Forelimb muscle (tissue), 1 donor: ENCODE results near the gene MIA2. TPM values are rescaled to one million over a fixed set of nuclear protein-coding genes. Genes with fewer than 3 reads are reported as not detected.
A peak's percentile ranks its signal among the peaks of the same experiment; 100 is the strongest.
"Not testable (repeated sequence)": the region's sequence is repeated elsewhere in the genome, so short reads cannot be mapped to it uniquely, and the experiment has no call there.

Source experiments
- DNase-seq: peaks from one replicate; pipeline ENCODE4 v3.0.0-alpha.2; 2013; ENCODE audit warnings: low read depth
- polyA plus RNA-seq: library from polyadenylated mRNA; unstranded; fragments of 120-200 nt; gene quantifications from one replicate; pipeline ENCODE4 v1.2.1, GENCODE V29; 2013; ENCODE audit not compliant: insufficient read length

MIA2 gene
- polyA plus RNA-seq, 1 donor, result 15.3 TPM

GRCh38 chr14:39322807-39323206 is 89.1 kb downstream of the MIA2 start:
- no peak for DNase-seq

DNA sequence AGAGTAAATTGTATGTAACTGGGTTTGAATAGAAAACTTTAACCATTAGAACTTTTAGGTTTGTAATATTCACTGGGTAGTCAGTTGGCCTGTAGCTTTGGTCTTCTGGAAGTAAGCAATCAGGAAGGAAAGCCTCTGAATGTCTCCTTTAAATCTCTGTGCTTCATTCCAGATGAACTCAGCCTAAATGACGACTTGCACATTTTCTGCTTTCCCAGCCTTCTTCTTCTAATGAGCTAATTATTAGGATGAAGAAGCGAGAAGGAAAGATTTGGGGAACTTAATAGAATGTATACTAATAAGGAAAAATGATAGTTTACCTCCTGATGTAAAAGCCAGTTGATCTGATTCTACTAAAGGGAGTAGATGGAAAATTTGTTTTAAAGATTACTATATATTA is 90.4 kb downstream of the MIA2 start:
- no peak for DNase-seq

- no peak for DNase-seq
Measured at GRCh38 chr14:39339003-39339402, 105.3 kb downstream of the MIA2 start.

DNA sequence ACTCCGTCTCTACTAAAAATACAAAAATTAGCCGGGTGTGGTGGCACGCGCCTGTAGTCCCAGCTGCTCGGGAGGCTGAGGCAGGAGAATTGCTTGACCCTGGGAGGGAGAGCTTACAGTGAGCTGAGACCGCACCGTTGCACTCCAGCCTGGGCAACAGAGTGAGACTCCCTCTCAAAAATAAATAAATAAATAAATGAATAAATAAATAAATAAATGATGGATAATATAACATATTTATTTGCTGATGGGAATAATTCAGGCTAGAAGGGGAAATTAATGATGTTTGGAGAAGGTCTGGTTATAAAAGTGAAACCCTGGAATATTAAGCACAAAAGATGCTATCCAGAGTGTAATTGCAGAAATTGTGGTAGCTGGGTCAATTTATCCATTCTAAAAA is 107.4 kb downstream of the MIA2 start:
- DNase-seq, result not testable (repeated sequence)

DNA sequence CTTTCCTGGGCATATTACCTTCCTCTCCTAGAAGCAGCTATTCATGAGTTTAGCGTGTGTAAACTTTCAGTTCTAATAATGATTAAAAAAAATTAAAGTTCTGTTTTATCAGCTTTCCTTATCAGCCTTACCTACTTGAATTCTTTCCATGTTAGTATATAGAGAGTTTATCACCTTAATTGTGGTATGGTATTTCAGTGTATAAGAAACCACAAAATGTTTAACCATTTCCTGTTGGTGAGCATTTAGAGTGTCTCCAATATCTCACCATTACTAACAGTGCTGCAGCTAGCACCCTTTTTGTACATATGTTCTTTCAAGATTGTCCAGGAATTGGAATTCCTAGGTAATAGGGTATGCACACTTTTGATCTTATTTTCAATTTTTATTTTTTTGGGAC is 109.1 kb downstream of the MIA2 start:
- no peak for DNase-seq

GRCh38 chr14:39343614-39344013 is 109.9 kb downstream of the MIA2 start:
- DNase-seq, result no peak

DNA sequence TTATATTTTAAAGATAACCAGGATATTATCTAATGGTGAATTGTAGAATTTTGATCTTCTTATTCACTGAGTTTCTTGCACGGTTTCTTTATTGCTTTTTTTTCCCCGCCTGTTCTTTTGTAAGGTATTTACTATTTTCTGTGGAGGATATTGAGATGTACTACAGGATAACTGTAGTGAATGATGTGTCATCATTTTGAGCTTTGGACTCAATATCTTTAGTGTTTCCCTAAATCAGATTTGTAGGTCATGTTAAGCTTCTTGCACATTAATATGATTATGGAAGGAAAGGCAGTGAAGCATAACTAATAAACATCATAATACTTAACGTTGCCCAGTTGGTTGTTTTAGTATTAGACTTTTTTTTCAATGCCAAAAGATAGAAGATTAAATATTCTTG is 117.2 kb downstream of the MIA2 start:
- no peak for DNase-seq

DNA sequence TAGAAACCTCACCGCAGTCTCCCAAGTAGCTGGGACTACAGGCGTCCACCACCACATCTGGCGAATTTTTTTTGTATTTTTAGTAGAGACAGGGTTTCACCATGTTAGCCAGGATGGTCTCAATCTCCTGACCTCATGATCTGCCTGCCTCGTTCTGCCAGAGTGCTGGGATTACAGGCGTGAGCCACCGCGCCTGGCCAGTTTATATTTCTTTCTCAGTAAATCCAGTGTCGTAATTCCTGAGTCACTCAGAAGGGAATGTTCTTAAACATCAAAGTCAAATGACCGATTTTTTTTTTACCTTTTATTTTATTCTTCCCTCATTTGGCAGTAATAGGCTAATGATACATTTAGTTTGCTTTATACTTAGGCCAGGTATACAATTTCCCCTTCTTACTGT is 118.0 kb downstream of the MIA2 start:
- DNase-seq, result no peak

GRCh38 chr14:39359069-39359468 is 125.4 kb downstream of the MIA2 start:
- DNase-seq, result not testable (repeated sequence)

- no peak for DNase-seq
Measured at GRCh38 chr14:39360316-39360715, 126.6 kb downstream of the MIA2 start.

DNA sequence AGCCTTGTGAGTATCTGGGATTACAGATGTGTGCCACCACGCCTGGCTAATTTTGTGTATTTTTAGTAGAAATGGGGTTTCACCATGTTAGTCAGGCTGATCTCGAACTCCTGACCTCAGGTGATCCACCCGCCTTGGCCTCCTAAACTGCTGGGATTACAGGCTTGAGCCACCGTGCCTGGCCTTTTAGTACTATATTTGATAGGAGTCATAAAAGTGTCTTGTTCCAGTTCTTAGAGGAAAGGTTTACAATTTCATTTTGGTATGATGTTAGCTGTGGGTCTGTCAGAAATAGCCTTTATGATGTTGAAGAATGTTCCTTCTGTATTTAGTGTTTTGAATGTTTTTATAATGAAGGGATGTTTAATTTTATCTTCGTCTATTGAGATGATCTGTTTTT is 127.8 kb downstream of the MIA2 start:
- not testable (repeated sequence) for DNase-seq

DNA sequence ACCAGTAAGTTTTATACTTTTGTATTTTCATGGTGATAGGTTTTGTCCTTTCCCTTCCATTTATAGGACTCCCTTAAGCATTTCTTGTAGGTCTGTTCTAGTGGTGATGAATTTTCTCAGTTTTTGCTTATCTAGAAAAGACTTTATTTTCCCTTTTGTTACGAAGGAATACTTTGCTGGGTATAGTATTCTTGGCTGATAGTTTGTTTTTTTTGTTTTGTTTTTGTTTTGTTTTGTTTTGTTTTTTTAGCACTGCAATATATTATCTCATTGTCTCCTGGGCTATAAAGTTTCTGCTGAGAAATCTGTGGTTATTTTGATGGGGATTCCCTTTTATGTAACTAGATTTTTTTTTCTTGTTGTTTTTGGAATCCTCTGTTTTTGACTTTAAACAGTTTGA is 130.8 kb downstream of the MIA2 start:
- DNase-seq, result no peak

- DNase-seq, result no peak
Measured at GRCh38 chr14:39365354-39365753, 131.6 kb downstream of the MIA2 start.

- no peak for DNase-seq
Measured at GRCh38 chr14:39366460-39367386, 133.0 kb downstream of the MIA2 start.

DNA sequence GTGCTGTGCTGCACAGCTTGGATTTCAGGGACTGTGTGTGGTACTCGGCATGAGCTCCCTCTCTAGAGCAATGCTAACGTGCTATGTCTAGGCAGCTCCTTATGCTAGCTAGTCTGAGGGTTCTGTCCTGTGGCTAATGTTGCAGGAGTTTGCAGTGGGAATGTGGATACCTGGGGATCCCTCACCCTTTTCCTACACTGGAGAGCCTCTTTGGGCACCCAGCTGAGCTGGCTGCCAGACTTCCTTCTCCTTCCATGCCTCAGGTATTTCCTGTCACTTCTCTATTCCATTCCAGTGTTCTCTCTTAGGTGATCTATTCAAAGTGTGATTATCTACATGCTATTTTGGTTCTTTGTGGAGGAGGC is 133.7 kb downstream of the MIA2 start:
- no peak for DNase-seq

DNA sequence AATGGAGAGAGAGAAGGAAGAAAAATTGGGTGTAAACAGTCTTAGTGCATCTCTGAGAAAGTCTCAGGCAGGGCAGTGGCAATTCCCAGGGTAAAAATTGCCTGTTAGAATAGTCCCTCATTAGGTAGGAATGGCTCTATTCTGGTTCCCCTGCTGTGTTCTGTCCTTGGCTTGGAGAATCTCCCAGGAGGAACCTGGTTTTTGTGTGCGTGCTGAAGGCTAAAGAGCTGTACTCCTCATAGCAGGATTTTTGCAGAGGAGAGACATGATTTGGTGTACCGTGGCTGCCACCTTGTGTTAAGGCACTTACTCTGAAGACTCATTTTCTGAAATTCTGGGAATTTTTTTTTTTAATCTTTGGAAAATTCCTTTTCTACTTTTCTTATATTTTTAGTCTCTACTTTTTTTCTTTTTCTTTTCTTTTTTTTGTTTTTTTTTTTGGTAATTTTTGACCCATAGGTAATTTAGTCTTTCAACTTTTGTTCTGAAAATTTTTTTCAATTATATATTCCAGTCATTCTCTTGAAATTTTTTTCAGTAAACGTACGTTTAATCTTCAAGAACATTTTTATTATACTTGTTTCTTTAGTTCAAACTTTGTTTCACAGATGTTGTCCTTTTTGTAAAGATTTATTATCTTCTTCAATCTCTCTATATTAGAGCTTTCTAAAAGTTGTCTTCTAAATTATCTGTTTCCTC is 134.7 kb downstream of the MIA2 start:
- DNase-seq, result peak; percentile 38

DNA sequence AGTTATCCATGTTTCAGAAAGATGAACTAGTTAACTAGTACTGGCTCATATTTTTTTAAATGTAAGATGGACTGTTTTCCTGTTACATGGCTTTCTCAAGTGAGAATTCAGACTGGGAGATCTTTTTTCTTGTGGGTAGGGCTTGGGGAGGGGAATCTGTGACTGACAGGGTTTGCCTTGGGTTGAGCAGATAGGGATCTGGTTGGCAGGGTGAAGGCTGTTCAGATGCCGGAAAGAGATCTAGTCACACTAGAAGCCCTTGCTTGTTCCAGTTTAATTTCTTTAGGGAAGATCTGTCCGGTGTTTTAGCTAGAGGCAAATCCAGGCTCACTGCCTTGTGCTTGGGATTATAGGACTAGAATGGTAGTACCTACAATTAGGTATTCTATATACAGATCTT is 135.3 kb downstream of the MIA2 start:
- no peak for DNase-seq

DNA sequence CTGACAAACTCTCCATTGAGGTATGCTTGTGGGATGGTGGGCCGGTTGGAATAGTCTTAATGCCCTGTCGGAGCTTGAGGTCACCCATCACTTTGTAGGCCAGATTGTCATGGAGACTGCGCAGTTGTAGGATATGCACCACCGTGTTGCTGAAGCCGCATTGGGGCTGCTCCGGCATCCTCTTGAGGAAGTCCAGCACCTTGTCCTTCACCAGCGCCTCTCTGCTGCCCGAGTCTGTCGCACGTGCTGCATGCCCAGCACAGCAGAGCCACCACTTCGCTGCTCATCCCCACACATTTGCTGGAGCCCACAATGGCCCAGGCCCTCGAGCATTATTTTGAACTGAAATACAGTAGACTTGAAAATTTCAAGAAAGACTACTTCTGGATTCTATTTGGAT is 136.7 kb downstream of the MIA2 start:
- no peak for DNase-seq

GRCh38 chr14:39372656-39373055 is 138.9 kb downstream of the MIA2 start:
- DNase-seq, result no peak

DNA sequence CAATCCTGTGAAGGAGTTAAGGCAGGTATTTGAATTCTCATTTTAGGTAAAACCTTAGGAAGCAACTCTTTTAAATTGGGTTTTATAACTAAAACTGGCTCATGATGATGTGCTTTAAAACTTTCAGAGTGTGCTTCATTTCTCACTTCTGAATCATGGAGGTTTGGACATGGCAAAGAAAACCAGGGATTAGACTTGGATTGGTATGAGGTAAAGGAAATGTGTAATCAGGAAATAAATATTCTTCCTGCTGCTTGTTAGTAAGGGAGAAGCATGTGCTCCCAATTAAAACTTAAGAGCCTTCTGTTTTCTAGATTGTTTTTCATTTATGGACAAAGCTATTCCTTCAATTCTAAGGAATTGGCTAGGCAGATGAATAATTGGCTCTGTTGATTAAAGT is 141.1 kb downstream of the MIA2 start:
- DNase-seq, result no peak

DNA sequence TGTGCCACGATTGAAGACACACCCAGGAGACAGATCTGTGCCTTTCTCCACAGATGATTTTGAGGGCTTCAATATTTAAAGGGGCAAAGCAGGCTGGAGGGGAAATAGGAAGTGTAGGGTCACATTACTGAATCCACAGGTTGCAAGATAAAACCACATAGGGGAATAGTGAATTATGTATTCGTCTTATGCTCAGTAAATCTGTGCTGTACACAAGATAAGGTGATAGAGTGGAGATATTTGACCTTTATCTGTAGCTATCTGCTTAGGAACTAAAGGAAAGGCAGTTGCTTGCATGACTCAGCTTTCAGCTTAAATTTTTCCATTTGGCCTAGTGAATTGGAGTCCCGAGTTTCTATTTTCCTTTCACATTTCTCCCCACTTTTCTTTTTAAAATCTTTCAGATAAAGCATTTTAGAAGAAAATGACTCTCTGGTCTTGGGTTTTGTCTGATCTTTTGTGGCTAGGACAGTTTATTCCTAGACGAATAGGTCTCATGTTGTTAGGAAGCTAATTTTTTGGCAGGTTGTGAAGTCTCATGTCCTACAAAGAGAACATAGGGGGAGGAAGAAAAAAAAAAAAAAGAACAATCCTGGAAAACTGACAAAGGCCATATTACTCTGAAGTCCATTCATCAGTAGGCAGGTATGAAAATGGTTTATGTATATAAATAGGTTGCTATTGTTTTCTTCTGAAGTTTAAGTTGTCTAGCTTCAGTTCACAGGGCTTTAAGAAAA is 143.1 kb downstream of the MIA2 start:
- DNase-seq, result no peak

DNA sequence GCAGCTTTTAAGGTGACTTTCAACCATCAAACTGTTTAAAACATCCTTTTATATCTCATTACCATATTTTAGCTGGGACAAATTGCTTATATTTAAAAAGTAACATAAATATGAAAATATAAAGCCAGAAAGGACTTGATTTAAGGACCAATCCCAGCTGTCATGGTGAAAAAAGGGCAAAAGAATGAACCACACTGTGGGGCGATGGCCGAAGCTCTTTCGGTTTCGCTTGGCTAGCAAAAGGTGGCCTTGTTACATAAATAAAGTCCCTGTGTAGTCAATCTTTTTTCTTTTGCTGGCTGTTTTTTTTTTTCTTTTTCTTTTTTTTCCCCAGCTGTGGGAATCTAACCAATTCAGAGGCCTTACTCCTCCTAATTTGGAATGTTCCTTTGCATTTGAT is 147.7 kb downstream of the MIA2 start:
- no peak for DNase-seq

DNA sequence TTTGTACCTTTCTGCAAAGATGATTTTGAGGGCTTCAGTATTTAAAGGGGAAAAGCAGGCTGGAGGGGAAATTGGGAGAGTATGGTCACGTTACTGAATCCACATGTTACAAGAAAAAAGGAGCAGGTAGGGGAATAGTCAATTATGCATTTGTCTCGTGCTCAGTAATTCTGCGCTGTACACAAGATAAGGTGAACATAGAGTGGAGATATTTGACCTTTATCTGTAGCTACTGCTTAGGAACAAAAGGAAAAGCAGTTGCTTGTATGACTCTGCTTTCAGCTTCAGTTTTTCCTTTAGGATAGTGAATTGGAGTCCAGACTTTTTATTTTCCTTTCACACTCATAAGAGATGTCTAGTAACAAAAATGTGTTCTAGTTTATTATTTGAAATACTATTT is 148.7 kb downstream of the MIA2 start:
- DNase-seq, result no peak
